ENCODE measurements around the gene SLC6A2. TPM values are rescaled to one million over a fixed set of nuclear protein-coding genes. Genes with fewer than 3 reads are reported as not detected.

The SLC6A2 gene
- not detected in 2 replicates for total RNA-seq

GRCh38 chr16:55655897-55656681, at the start of gene SLC6A2:
Gene SLC6A2, plus strand, starts transcription at chr16:55655988. Its CDS starts 707 bp downstream, at chr16:55656695.

Other genes with a start within 250 kb of the SLC6A2 start
- 97.5 and 110 TPM in 2 replicates for gene MMP2, start 176.8 kb upstream of the SLC6A2 start, total RNA-seq
- gene LPCAT2, start 146.9 kb upstream of the SLC6A2 start, total RNA-seq = 2.7 and 18.0 TPM in 2 replicates
- gene CAPNS2, start 89.3 kb upstream of the SLC6A2 start, total RNA-seq = not detected in 2 replicates
- 5.6 and 9.4 TPM in 2 replicates for gene CES1, start 177.1 kb downstream of the SLC6A2 start, total RNA-seq
- gene CES5A, start 219.4 kb downstream of the SLC6A2 start, total RNA-seq = not detected in 2 replicates